ENCODE results near the gene MAML3.
"Not testable (repeated sequence)": the region's sequence is repeated elsewhere in the genome, so short reads cannot be mapped to it uniquely, and the experiment has no call there.

MAML3 gene

DNA sequence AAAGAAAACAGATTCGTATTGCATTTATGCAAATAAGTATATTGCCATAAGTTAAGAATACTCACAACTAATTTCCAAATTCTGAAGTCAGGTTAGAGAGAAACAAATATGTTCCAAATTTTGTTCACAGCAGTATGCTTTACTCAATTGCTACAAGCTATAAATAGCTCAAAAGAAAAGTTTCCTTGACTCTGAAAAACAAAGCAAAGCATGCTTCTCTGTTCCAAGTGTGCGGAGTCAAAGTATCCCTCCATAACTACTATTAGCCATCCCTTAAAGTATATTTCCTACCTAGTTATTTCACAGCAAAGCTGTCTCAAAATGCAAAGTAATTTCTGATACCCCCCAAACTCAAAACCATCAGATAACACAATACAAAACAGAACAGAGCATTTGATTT is 441.1 kb downstream of the MAML3 start:
- TF ChIP-seq, protein P1, sequence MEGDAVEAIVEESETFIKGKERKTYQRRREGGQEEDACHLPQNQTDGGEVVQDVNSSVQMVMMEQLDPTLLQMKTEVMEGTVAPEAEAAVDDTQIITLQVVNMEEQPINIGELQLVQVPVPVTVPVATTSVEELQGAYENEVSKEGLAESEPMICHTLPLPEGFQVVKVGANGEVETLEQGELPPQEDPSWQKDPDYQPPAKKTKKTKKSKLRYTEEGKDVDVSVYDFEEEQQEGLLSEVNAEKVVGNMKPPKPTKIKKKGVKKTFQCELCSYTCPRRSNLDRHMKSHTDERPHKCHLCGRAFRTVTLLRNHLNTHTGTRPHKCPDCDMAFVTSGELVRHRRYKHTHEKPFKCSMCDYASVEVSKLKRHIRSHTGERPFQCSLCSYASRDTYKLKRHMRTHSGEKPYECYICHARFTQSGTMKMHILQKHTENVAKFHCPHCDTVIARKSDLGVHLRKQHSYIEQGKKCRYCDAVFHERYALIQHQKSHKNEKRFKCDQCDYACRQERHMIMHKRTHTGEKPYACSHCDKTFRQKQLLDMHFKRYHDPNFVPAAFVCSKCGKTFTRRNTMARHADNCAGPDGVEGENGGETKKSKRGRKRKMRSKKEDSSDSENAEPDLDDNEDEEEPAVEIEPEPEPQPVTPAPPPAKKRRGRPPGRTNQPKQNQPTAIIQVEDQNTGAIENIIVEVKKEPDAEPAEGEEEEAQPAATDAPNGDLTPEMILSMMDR (IDR thresholded peaks at IDR 0.05): no peak
- H3K27me3 ChIP-seq: no peaks in the 10 kb centered on the region
- no peak overlapping the region for H3K4me3 ChIP-seq (ENCODE audit: low read depth in 1 of 2, low read length in 1 of 2)
- H3K27ac ChIP-seq: no peak overlapping the region
- no peaks in the 10 kb centered on the region for H3K9me3 ChIP-seq
- peaks cover 4% of the 10 kb centered on the region for H3K36me3 ChIP-seq
- H3K4me1 ChIP-seq (ENCODE audit: control insufficient read depth in 1 of 2, insufficient read depth in 1 of 2, low read depth in 1 of 2, low read length in 1 of 2): no peaks in the 10 kb centered on the region

DNA sequence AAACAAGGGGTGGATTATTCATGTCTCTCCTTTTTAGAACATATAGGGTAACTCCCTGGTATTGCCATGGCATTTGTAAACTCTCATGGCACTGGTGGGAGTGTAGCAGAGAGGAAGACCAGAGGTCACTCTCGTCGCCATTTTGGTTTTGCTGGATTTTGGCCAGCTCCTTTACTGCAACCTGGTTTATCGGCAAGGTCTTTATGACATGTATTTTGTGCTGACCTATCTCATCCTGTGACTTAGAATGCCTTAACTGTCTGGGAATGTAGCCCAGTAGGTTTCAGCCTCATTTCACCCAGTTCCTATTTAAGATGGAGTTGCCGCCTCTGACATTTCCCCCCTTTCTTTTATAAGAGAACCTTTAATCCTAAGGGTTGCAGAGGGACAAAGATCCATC is 442.5 kb downstream of the MAML3 start:
- peaks cover 4% of the 10 kb centered on the region for H3K36me3 ChIP-seq
- no peaks in the 10 kb centered on the region for H3K4me1 ChIP-seq (ENCODE audit: control insufficient read depth in 1 of 2, insufficient read depth in 1 of 2, low read depth in 1 of 2, low read length in 1 of 2)
- H3K4me3 ChIP-seq (ENCODE audit: low read depth in 1 of 2, low read length in 1 of 2): no peak overlapping the region
- H3K27me3 ChIP-seq: no peaks in the 10 kb centered on the region
- no peaks in the 10 kb centered on the region for H3K9me3 ChIP-seq
- TF ChIP-seq, protein P1 (IDR thresholded peaks at IDR 0.05): no peak
- H3K27ac ChIP-seq: no peak overlapping the region

DNA sequence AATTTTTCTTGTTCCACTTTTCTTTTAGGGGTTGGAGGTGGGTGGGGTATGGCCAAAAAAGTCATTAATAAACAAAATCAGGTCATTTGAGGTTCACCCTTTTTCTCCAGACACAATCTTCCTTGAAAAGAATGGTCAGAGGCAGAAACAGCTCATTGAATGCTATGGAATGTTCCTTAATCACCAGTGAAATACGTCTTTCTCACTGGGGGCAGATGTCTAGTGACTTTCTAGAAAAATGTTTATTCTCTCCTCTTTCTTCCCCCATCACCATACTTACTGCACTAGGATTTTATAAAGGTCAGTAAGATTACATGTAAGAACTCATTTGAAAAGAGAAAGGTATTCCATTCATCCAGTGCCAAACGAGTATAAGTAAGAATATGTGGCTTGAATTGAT is 443.9 kb downstream of the MAML3 start:
- no peaks in the 10 kb centered on the region for H3K4me1 ChIP-seq (ENCODE audit: control insufficient read depth in 1 of 2, insufficient read depth in 1 of 2, low read depth in 1 of 2, low read length in 1 of 2)
- H3K9me3 ChIP-seq: no peaks in the 10 kb centered on the region
- TF ChIP-seq, protein P1 (IDR thresholded peaks at IDR 0.05): no peak
- peaks cover 8% of the 10 kb centered on the region for H3K36me3 ChIP-seq
- no peaks in the 10 kb centered on the region for H3K27me3 ChIP-seq
- no peak overlapping the region for H3K4me3 ChIP-seq (ENCODE audit: low read depth in 1 of 2, low read length in 1 of 2)
- no peak overlapping the region for H3K27ac ChIP-seq

DNA sequence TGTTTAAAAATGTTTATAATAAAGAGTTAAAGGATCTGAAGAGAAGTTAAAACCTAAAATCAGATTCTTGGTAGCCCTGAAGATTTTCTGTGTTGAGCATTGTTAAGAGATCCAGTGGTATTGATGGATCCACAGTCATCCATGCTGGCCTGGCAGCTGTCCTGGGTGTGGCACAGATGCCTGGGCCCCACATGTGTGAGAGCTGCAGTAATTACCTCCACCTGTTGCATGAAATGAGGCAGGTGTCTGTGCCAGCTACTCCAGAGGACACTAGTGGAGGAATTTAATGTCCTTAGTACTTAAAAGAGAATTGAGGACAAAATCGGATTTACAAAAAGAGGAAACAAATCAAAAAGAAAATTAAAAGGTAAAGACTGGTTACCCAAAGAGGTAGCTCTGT is 444.3 kb downstream of the MAML3 start:
- Histone ChIP-seq H3K27me3 (no peaks in the 10 kb centered on the region), H3K4me3 (ENCODE audit: low read depth in 1 of 2, low read length in 1 of 2) (no peak overlapping the region), H3K9me3 (no peaks in the 10 kb centered on the region), H3K4me1 (ENCODE audit: control insufficient read depth in 1 of 2, insufficient read depth in 1 of 2, low read depth in 1 of 2, low read length in 1 of 2) (no peaks in the 10 kb centered on the region), H3K27ac (no peak overlapping the region), H3K36me3 (peaks cover 8% of the 10 kb centered on the region)
- TF ChIP-seq, protein P1 (IDR thresholded peaks at IDR 0.05): no peak

DNA sequence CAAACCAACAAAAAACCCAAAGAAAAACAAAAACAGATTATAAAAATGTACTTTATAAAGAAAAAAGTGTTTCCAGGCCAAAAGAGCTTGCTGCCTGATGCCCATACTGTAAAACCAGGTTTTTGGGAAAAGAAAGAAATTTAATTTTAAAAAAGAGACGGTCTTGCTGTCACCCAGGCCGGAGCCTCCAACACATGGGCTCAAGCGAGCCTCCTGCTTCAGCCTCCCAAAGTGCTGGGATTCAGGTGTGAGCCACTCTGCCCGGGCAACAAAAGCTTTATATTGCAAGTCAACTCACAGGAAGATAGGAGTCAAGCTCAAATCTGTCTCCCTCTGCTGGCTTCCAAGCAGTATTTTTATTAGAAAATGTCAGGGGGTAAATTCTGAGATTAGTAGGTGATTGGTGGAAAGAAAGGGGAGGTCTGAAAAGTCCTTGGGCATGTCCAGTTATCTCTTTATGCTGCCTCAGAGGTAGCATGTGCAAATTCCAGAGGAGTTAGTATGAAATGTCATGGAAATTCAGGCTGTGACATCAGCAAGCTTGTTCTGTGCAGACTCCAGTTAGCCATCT is 449.0 kb downstream of the MAML3 start:
- no peak overlapping the region for H3K4me3 ChIP-seq (ENCODE audit: low read depth in 1 of 2, low read length in 1 of 2)
- no peaks in the 10 kb centered on the region for H3K9me3 ChIP-seq
- H3K4me1 ChIP-seq (ENCODE audit: control insufficient read depth in 1 of 2, insufficient read depth in 1 of 2, low read depth in 1 of 2, low read length in 1 of 2): no peaks in the 10 kb centered on the region
- TF ChIP-seq, protein P1 (IDR thresholded peaks at IDR 0.05): no peak
- no peak overlapping the region for H3K27ac ChIP-seq
- peaks cover 13% of the 10 kb centered on the region for H3K36me3 ChIP-seq
- no peaks in the 10 kb centered on the region for H3K27me3 ChIP-seq

DNA sequence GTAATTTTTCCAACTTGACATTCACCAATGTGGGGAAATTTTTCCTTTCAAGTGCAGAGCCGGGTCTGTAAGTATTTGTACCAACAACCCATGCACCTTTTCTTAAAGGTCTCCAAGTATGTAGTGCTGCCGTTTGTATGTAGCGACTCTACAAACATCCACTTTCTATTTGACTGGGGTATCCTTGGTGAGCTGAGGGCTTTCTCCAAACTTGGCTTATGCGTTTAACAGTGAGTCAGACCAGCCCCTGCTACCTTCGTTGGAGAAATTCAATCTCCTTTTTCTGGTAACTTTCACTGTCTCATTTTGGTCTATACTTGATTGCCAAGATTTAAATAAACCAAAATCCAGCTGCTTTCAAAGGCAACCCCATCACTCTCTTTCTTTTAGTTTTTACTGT is 453.4 kb downstream of the MAML3 start:
- H3K27me3 ChIP-seq: no peaks in the 10 kb centered on the region
- no peak overlapping the region for H3K4me3 ChIP-seq (ENCODE audit: low read depth in 1 of 2, low read length in 1 of 2)
- H3K9me3 ChIP-seq: no peaks in the 10 kb centered on the region
- no peaks in the 10 kb centered on the region for H3K4me1 ChIP-seq (ENCODE audit: control insufficient read depth in 1 of 2, insufficient read depth in 1 of 2, low read depth in 1 of 2, low read length in 1 of 2)
- H3K27ac ChIP-seq: no peak overlapping the region
- H3K36me3 ChIP-seq: peaks cover 11% of the 10 kb centered on the region
- TF ChIP-seq, protein P1 (IDR thresholded peaks at IDR 0.05): no peak

DNA sequence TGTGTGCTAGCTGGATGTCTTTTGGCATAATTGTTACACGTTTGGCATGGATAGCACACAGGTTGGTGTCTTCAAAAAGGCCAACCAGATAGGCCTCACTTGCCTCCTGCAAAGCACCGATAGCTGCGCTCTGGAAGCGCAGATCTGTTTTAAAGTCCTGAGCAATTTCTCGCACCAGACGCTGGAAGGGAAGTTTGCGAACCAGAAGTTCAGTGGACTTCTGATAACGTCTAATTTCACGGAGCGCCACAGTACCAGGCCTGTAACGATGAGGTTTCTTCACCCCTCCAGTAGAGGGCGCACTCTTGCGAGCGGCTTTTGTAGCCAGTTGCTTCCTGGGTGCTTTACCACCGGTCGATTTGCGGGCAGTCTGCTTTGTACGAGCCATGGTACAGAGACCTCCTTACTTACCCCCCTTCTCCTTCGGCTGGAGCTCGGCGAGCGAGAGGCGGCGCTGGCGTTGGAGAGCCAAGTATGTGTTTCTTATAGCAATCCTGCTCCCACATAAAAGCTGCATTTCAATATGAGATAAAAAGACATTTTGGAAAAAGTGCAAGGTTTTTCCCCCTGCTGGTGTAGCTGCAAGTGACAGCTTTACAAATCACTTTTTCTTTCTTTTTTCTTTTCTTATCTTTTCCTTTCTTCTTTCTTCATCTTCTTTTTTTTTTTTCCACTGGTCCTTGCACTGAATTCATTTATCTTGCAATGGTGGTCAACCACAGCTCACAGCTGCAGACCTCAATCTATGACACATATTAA is 455.6 kb downstream of the MAML3 start:
- not testable (repeated sequence) for H3K27ac ChIP-seq; H3K36me3 ChIP-seq; H3K9me3 ChIP-seq; H3K27me3 ChIP-seq; H3K4me1 ChIP-seq (ENCODE audit: control insufficient read depth in 1 of 2, insufficient read depth in 1 of 2, low read depth in 1 of 2, low read length in 1 of 2); H3K4me3 ChIP-seq (ENCODE audit: low read depth in 1 of 2, low read length in 1 of 2)
